ENCODE measurements around the gene FKBP8. TPM values are rescaled to one million over a fixed set of nuclear protein-coding genes. Genes with fewer than 3 reads are reported as not detected.

The FKBP8 gene
- total RNA-seq, 1 donor = 288 TPM

DNA sequence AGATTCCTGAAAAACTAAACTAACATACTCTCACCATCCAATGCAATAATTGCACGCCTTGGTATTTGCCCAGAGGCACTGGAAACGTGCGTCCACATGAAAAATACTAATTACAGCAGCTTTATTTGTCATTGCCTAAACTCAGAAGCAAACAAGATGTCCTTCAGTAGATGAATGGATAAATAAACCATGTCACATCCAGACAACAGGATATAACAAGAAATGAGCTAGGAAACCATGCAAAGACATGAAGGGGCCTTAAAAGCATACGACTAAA lies 46.5 kb downstream of the FKBP8 start:
- Histone ChIP-seq H3K9me3 (ENCODE audit: low read depth, low read length) (no peaks in the 10 kb centered on the region), H3K4me3 (ENCODE audit: insufficient read depth, low read length) (no peak overlapping the region), H4K20me1 (ENCODE audit: insufficient read depth, low read length) (peaks cover 93% of the 10 kb centered on the region), H3K27me3 (ENCODE audit: insufficient read depth, low read length) (no peaks in the 10 kb centered on the region), H2AFZ (ENCODE audit: low read length) (no peak overlapping the region), H3K79me2 (ENCODE audit: insufficient read depth, low read length) (peaks cover 100% of the 10 kb centered on the region), H3K4me2 (ENCODE audit: insufficient read depth, low read length) (no peak overlapping the region), H3K4me1 (ENCODE audit: insufficient read depth, low read length) (peaks cover 25% of the 10 kb centered on the region), H3K36me3 (ENCODE audit: insufficient read depth, low read length) (no peaks in the 10 kb centered on the region), H3K27ac (ENCODE audit: low read depth, low read length) (no peak overlapping the region)
- no peak for TF ChIP-seq CTCF (IDR thresholded peaks at IDR 0.05; ENCODE audit: extremely low read depth, low read depth, low read length)
- no peak for DNase-seq (ENCODE audit: insufficient read length, low spot score, missing footprints)

- no peak overlapping the region for H3K4me3 ChIP-seq (ENCODE audit: insufficient read depth, low read length)
Observed at GRCh38 chr19:18496167-18496979, 47.0 kb downstream of the FKBP8 start.

DNA sequence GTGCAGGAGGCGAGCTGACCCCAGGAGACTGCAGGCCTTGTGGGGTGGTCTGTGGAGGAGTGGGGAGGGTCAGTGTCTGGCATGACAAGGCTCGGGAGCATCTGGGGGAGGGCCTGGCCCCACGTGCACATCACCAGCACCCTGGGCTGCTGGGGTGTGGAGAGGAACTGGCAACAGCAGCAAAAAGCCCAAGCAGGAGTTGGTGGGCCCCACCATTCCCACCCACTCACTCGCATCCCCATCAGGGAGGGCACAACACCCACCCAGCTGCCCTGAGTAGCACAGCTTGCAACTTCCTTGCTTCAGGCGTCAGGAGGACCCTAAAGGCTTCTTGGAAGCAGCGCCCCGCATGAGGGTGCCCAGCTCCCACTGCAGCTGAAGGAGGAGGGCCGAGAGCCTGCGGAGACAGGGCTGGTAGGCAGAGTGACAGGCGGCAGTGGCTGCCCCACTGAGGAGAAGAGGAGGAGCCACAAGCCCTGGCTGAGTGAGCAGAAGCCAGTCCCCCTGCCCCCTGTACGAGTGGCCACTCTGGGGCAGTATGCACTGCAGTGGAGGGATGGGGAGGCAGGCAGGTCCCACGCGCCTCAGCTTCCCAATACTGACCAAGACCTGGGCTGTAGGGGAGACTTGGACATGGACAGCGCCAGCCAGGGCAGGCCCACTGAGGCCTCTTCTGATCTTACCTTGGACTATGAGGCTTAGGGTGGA lies 48.0 kb downstream of the FKBP8 start:
- Histone ChIP-seq H3K27ac (ENCODE audit: low read depth, low read length) (peak overlapping the region; percentile 81), H4K20me1 (ENCODE audit: insufficient read depth, low read length) (peaks cover 90% of the 10 kb centered on the region)

More at GRCh38 chr19:18496167-18496979, 47.0 kb downstream of the FKBP8 start:
- Histone ChIP-seq H2AFZ (ENCODE audit: low read length) (no peak overlapping the region), H4K20me1 (ENCODE audit: insufficient read depth, low read length) (peaks cover 91% of the 10 kb centered on the region), H3K9me3 (ENCODE audit: low read depth, low read length) (no peaks in the 10 kb centered on the region), H3K4me1 (ENCODE audit: insufficient read depth, low read length) (peaks cover 25% of the 10 kb centered on the region), H3K4me2 (ENCODE audit: insufficient read depth, low read length) (peak overlapping the region; percentile 29), H3K27ac (ENCODE audit: low read depth, low read length) (peak overlapping the region; percentile 36), H3K36me3 (ENCODE audit: insufficient read depth, low read length) (no peaks in the 10 kb centered on the region), H3K79me2 (ENCODE audit: insufficient read depth, low read length) (peaks cover 100% of the 10 kb centered on the region), H3K27me3 (ENCODE audit: insufficient read depth, low read length) (no peaks in the 10 kb centered on the region)
- no peak for TF ChIP-seq CTCF (IDR thresholded peaks at IDR 0.05; ENCODE audit: extremely low read depth, low read depth, low read length)
- DNase-seq (ENCODE audit: insufficient read length, low spot score, missing footprints) = peak; percentile 96

More for the DNA sequence above, 48.0 kb downstream of the FKBP8 start:
- no peak overlapping the region for H3K4me3 ChIP-seq (ENCODE audit: insufficient read depth, low read length)
- no peak for TF ChIP-seq CTCF (IDR thresholded peaks at IDR 0.05; ENCODE audit: extremely low read depth, low read depth, low read length)
- peaks cover 25% of the 10 kb centered on the region for H3K4me1 ChIP-seq (ENCODE audit: insufficient read depth, low read length)
- DNase-seq (ENCODE audit: insufficient read length, low spot score, missing footprints) = peak; percentile 65
- H3K27me3 ChIP-seq (ENCODE audit: insufficient read depth, low read length) = no peaks in the 10 kb centered on the region
- no peak overlapping the region for H3K4me2 ChIP-seq (ENCODE audit: insufficient read depth, low read length)
- no peaks in the 10 kb centered on the region for H3K9me3 ChIP-seq (ENCODE audit: low read depth, low read length)
- H3K79me2 ChIP-seq (ENCODE audit: insufficient read depth, low read length) = peaks cover 99% of the 10 kb centered on the region
- no peak overlapping the region for H2AFZ ChIP-seq (ENCODE audit: low read length)
- H3K36me3 ChIP-seq (ENCODE audit: insufficient read depth, low read length) = no peaks in the 10 kb centered on the region
